Activated CD4-positive, alpha-beta T cell treated with anti-CD3 and anti-CD28 coated beads, Interleukin-2, amount 50 U/mL, for 48 hours (primary cell): ENCODE data around the gene SCN8A.
"Not testable (repeated sequence)": the region's sequence is repeated elsewhere in the genome, so short reads cannot be mapped to it uniquely, and the experiment has no call there.

Experiments
- DNase-seq, 2 experiments: peaks; one replicate each; pipeline ENCODE4 v3.0.0-alpha.2; 2020

The SCN8A gene

GRCh38 chr12:51818566-51819300 is 227.7 kb downstream of the SCN8A start:
- DNase-seq = no peak

DNA sequence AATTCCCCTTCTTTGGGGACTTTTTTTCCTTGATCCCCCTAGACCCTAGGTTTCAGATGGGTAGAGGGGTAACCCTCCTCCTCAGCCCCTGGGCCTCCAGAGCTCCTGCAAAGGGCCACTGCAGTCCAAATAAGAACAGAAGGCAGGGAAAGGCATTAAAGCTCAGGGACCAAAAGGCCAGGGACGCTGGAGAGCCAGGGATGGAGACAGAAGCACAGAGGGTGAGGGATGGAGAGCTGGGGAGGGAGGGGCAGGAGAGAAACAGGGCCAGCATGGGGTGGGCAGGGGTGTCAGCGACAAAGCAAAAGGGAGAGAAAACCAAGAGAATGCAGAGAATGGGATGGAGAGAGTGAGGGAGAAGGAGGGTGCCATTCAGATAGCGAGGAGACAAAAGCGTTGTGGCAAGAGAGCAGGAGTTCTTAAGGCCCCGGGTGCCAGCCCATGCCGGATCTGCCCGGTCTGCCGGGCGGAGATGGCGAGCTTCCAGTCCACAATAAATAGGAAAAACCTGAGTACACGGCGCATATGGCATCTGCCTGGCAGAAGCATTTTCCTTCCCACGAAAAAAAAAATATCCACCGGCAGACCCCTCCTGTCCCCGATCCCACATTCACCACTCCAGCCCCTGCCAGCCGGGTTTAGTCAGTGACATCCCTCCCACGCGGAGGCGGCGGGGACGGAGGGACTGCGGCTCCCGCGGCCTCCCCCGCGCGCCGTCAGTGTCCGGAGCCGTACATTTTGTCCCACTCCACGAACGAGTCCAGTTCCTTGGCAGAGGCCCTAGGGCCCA is 228.9 kb downstream of the SCN8A start:
- DNase-seq = peak in 1 of 2 experiments; percentile 38

DNA sequence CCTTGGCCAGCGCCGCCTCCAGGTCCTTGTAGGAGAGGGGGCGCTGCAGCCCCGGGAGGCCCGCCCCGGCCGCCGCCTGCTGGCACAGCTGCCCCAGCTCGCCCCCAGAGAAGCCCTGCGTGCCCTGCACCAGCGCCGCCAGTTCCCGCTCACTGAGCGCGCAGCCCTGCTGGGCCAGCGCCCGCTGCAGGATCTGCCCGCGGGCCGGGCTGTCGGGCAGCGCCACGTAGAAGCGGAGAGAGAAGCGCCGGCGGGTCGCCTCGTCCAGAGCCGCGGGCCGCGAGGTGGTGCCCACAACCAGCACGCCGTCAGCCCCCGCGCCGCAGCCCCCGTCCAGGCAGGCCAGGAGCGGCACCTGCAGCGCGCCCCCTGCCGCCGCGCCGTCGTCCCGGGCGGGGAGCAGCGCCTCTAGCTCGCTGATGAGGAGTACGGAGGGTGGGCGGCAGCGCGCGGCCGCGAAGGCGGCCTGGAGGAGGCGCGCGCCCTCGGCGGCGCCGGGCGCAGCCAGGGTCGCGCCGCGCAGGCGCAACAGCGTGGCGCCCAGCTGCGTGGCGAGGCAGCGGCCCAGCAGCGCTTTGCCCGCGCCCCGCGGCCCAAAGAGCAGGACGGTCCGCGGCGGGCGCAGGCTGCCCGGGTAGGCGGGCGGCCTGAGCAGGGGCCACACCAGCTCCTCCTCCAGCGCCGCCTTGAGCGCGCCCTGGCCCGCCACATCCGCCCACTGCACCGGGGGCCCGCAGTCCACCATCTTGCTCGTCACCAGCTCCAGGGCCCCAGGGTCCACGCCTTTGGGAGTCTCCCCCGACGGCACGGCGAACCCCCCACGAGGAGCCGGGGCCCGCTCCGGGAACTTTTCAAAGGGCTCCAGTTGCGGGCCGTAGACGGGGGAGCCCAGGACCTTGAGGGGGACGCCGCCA is 229.8 kb downstream of the SCN8A start:
- DNase-seq = peak; percentile 80 to 81

DNA sequence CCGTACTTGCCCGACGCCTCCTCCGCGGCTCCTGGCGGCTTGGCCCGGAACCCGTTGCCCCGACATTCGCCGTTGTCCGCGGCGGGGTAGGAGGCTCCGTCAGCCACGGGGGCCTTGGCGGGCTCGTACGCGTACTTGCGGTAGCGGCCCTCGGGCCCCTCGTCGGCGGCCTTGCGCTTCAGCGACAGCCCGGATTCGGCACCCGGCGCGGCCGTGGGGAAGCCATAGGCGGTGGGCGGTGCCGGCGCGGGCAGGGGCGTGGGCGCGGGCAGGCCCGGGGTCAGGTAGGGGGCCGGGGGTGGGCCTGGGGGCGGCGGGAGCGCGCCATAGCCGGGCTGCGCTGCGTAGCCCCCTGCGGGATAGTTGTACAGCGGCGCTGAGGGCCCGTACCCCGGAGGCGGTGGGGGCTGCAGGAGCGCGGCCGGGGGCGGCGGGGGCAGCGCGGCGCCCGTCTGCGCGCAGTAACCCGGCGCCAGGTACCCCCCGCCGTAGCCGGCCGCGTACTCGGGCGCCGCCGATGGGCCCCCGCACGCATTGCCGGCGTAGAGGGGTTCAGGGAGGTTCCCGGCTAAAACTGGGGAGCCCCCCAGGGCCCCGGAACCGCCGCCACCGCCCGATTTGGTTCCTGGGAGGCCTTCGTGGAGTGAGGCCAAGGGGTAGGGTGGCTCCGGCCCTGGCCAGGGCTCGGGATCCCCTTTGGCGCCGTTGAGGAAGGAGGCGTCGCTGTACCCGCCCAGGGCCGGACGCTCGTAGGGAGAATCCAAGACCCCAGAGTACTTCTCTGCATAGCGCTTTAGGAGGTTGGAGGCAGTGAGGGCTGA is 230.6 kb downstream of the SCN8A start:
- peak in 1 of 2 experiments; percentile 38 for DNase-seq

DNA sequence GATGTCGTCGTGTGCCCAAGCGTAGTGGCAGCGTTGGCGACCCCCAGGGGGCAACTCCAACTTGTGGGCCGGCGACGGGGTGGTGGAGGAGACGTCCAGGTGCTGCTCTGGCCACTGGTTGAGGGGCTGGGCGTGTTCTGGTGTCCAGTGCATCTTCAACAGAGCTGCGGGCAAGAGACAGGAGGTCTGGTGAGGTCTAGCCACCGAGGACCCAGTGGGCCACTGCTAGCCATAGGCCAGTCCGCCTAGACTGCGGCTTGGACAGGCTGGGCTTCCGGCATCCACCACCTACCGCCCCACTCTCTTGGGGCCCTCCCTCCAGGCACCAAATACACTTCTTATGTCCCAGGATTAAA is 231.2 kb downstream of the SCN8A start:
- DNase-seq = no peak

GRCh38 chr12:51822956-51823355 is 231.9 kb downstream of the SCN8A start:
- DNase-seq = no peak

DNA sequence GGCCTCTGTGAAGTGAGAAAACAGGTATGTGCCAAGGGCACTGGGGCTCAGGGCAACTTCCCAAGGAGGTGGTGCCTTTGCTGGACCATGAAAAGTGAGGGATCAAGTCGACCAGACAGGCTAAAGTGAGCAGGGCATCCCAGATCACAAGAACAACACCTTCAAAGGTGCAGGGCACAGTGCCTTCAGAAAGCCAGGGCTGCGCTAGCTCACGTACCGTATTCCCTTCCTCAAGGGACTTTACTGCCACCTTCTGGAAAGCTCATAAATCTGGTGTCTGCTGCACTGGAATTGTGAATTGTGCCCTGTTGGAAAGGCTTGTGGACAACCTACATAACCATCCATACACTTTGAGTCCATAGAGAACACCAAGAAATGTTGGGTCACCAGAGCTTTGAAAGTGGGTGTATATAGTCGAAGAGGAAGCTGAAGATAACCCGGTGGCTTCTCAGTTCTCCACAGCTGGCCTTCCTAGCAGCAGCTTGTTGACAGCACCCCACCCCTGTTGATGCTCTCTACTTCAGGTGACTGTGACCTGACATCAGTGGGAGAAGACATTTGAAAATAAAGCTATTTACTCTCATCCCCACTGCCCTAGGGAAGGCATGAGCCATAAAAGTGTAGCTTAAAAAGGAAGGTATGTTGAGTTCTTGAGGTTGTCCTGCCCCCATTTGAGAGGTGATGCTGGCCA is 233.0 kb downstream of the SCN8A start:
- DNase-seq = peak; percentile 30 to 45

- no peak for DNase-seq
These were observed 234.2 kb downstream of the SCN8A start for GRCh38 chr12:51825216-51825615.

GRCh38 chr12:51826881-51827280 is 235.8 kb downstream of the SCN8A start:
- no peak for DNase-seq

- DNase-seq = peak; percentile 70 to 78
These were observed 237.1 kb downstream of the SCN8A start for GRCh38 chr12:51827925-51828818.

DNA sequence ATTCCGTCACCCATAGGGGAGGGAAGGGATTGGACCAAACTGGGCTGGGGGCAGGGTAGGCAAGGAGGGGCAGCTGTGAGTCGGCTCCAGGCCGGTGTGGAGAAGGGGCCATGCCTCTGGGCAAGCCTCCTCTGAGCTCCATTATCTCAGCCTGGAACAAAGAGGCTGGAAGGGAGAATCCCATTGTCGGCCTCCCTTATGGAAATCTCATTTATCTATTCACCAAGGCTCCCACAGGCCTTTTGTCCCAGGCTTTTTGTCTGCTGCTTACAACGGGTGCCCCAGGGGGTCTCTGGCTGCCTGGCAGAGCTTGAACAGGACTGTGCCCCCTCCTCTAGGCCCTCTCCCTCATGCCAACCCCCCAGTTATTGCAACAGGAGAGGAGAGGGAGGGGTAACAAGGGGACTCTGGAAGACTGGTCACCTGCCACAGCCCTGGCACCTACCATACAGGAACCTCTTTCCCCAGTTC is 238.0 kb downstream of the SCN8A start:
- DNase-seq = no peak

- DNase-seq = no peak
These were observed 238.6 kb downstream of the SCN8A start for GRCh38 chr12:51829641-51830040.

- not testable (repeated sequence) for DNase-seq
These were observed 240.8 kb downstream of the SCN8A start for GRCh38 chr12:51831817-51832216.

GRCh38 chr12:51832354-51833107 is 241.5 kb downstream of the SCN8A start:
- DNase-seq = no peak

- DNase-seq = no peak
These were observed 242.6 kb downstream of the SCN8A start for GRCh38 chr12:51833448-51834227.

GRCh38 chr12:51834411-51834810 is 243.4 kb downstream of the SCN8A start:
- DNase-seq = no peak

GRCh38 chr12:51836041-51836826 is 245.2 kb downstream of the SCN8A start:
- no peak for DNase-seq

GRCh38 chr12:51836827-51837173 is 245.8 kb downstream of the SCN8A start:
- no peak for DNase-seq
